ENCODE data around the gene RAPGEF5. TPM values are rescaled to one million over a fixed set of nuclear protein-coding genes. Genes with fewer than 3 reads are reported as not detected.

RAPGEF5 gene
- total RNA-seq, 1 donor from 2014 or later: 5.8 TPM

DNA sequence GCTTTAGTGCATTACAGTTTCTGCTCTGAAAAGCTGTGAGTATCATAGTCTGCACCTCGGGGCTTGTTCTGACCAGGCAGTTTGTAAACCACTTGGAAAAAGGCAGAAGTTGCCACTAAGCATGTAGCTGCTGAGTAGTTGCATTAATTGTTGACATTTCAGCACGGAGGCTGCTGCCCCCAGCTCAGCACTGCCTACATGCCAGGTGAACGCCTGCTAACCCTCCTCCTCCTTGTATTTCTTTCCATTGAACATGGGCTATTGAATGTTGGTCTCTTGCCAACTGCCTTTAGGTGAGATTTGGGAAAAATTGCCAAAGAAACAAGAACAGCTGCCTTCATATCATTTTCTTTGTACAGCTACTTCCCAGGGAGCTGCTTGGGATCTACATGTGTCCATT is 164.2 kb downstream of the RAPGEF5 start:
- peak; percentile 80 for FAIRE-seq

GRCh38 chr7:22190736-22191135 is 166.2 kb downstream of the RAPGEF5 start:
- H3K36me3 ChIP-seq (ENCODE audit: control insufficient read depth, insufficient read depth, low read length): no peaks in the 10 kb centered on the region
- H3K4me3 ChIP-seq (ENCODE audit: low read depth, low read length): no peak overlapping the region
- TF ChIP-seq CTCF (IDR thresholded peaks at IDR 0.05; ENCODE audit: insufficient read depth, low read length, severe bottlenecking): no peak
- no peak for FAIRE-seq
- no peaks in the 10 kb centered on the region for H3K27me3 ChIP-seq (ENCODE audit: control insufficient read depth, insufficient read depth, low read length)
- no peak for DNase-seq (ENCODE audit: low read depth)

More for the DNA sequence above, 164.2 kb downstream of the RAPGEF5 start:
- no peaks in the 10 kb centered on the region for H3K27me3 ChIP-seq (ENCODE audit: control insufficient read depth, insufficient read depth, low read length)
- no peak for DNase-seq (ENCODE audit: low read depth)
- no peak overlapping the region for H3K4me3 ChIP-seq (ENCODE audit: low read depth, low read length)
- TF ChIP-seq CTCF (IDR thresholded peaks at IDR 0.05; ENCODE audit: insufficient read depth, low read length, severe bottlenecking): no peak
- H3K36me3 ChIP-seq (ENCODE audit: control insufficient read depth, insufficient read depth, low read length): no peaks in the 10 kb centered on the region

DNA sequence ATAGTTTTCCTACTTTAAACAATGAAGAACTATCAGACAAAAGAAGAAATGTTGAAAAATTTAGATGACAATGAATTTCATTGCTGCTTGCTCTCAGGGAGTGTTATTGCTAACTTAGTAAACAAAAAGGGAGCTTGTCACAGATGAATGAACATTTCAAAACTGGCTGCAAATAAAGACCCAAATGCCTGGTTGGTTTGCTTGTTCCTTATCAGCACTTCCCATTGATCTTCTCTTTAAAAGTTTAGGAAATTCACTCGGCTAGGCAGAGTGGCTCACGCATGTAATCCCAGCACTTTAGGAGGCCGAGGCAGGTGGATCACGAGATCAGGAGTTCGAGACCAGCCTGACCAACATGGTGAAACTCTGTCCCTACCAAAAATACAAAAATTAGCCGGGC is 167.2 kb downstream of the RAPGEF5 start:
- FAIRE-seq: no peak
- no peaks in the 10 kb centered on the region for H3K36me3 ChIP-seq (ENCODE audit: control insufficient read depth, insufficient read depth, low read length)
- no peak for TF ChIP-seq CTCF (IDR thresholded peaks at IDR 0.05; ENCODE audit: insufficient read depth, low read length, severe bottlenecking)
- no peak overlapping the region for H3K4me3 ChIP-seq (ENCODE audit: low read depth, low read length)
- H3K27me3 ChIP-seq (ENCODE audit: control insufficient read depth, insufficient read depth, low read length): no peaks in the 10 kb centered on the region
- no peak for DNase-seq (ENCODE audit: low read depth)

- FAIRE-seq: no peak
- no peak for DNase-seq (ENCODE audit: low read depth)
These were observed 167.7 kb downstream of the RAPGEF5 start for GRCh38 chr7:22189230-22189629.

GRCh38 chr7:22187691-22188348 is 169.1 kb downstream of the RAPGEF5 start:
- no peak for FAIRE-seq
- Histone ChIP-seq H3K36me3 (ENCODE audit: control insufficient read depth, insufficient read depth, low read length) (no peaks in the 10 kb centered on the region), H3K4me3 (ENCODE audit: low read depth, low read length) (no peak overlapping the region), H3K27me3 (ENCODE audit: control insufficient read depth, insufficient read depth, low read length) (no peaks in the 10 kb centered on the region)
- no peak for TF ChIP-seq CTCF (IDR thresholded peaks at IDR 0.05; ENCODE audit: insufficient read depth, low read length, severe bottlenecking)
- no peak for DNase-seq (ENCODE audit: low read depth)

More at GRCh38 chr7:22189230-22189629, 167.7 kb downstream of the RAPGEF5 start:
- no peak for TF ChIP-seq CTCF (IDR thresholded peaks at IDR 0.05; ENCODE audit: insufficient read depth, low read length, severe bottlenecking)
- H3K27me3 ChIP-seq (ENCODE audit: control insufficient read depth, insufficient read depth, low read length): no peaks in the 10 kb centered on the region
- no peaks in the 10 kb centered on the region for H3K36me3 ChIP-seq (ENCODE audit: control insufficient read depth, insufficient read depth, low read length)
- H3K4me3 ChIP-seq (ENCODE audit: low read depth, low read length): no peak overlapping the region

DNA sequence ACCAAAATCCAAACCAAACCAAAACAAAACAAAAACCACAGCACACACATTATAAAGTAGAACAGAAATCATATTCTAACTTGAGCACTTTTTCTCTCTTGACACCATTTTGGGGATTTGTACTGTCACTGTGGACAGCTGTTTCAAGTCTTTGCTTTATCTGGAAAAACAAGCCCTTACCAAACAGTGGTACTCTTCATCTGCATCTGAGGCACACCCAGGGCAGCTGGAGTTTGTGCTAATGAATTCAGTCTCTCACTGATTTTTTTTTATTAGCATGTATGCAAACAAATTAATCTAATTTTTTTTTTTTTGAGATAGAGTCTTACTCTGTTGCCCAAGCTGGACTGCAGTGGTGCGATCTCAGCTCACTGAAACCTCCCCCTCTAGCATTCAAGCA is 171.4 kb downstream of the RAPGEF5 start:
- H3K27me3 ChIP-seq (ENCODE audit: control insufficient read depth, insufficient read depth, low read length): no peaks in the 10 kb centered on the region
- FAIRE-seq: no peak
- no peak for DNase-seq (ENCODE audit: low read depth)
- TF ChIP-seq CTCF (IDR thresholded peaks at IDR 0.05; ENCODE audit: insufficient read depth, low read length, severe bottlenecking): no peak
- no peak overlapping the region for H3K4me3 ChIP-seq (ENCODE audit: low read depth, low read length)
- no peaks in the 10 kb centered on the region for H3K36me3 ChIP-seq (ENCODE audit: control insufficient read depth, insufficient read depth, low read length)

All from bronchial epithelial cell (primary cell).